DND-41 (cell line): ENCODE measurements around the gene TSNAXIP1.

ENCODE experiments used
- EZH2 ChIP-seq: IDR thresholded peaks from 3 replicates; pipeline ENCODE4 v1.6.1; 2012; ENCODE audit warnings: borderline replicate concordance, low read depth, mild to moderate bottlenecking, moderate library complexity, low read length, inconsistent platforms; ENCODE audit not compliant: severe bottlenecking
- TF ChIP-seq, protein P1 (sequence below): IDR thresholded peaks from 2 replicates; pipeline ENCODE4 v1.5.1; 2012; ENCODE audit warnings: borderline replicate concordance, low read length, moderate library complexity, mild to moderate bottlenecking; ENCODE audit not compliant: poor library complexity, severe bottlenecking; ENCODE audit errors: extremely low read depth

- TF ChIP-seq, protein P1, sequence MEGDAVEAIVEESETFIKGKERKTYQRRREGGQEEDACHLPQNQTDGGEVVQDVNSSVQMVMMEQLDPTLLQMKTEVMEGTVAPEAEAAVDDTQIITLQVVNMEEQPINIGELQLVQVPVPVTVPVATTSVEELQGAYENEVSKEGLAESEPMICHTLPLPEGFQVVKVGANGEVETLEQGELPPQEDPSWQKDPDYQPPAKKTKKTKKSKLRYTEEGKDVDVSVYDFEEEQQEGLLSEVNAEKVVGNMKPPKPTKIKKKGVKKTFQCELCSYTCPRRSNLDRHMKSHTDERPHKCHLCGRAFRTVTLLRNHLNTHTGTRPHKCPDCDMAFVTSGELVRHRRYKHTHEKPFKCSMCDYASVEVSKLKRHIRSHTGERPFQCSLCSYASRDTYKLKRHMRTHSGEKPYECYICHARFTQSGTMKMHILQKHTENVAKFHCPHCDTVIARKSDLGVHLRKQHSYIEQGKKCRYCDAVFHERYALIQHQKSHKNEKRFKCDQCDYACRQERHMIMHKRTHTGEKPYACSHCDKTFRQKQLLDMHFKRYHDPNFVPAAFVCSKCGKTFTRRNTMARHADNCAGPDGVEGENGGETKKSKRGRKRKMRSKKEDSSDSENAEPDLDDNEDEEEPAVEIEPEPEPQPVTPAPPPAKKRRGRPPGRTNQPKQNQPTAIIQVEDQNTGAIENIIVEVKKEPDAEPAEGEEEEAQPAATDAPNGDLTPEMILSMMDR, result no peak
- no peak for TF ChIP-seq EZH2
Measured at GRCh38 chr16:67801883-67802282, 4.8 kb upstream of the TSNAXIP1 start.
